ENCODE measurements around the gene RPS5.

DNA sequence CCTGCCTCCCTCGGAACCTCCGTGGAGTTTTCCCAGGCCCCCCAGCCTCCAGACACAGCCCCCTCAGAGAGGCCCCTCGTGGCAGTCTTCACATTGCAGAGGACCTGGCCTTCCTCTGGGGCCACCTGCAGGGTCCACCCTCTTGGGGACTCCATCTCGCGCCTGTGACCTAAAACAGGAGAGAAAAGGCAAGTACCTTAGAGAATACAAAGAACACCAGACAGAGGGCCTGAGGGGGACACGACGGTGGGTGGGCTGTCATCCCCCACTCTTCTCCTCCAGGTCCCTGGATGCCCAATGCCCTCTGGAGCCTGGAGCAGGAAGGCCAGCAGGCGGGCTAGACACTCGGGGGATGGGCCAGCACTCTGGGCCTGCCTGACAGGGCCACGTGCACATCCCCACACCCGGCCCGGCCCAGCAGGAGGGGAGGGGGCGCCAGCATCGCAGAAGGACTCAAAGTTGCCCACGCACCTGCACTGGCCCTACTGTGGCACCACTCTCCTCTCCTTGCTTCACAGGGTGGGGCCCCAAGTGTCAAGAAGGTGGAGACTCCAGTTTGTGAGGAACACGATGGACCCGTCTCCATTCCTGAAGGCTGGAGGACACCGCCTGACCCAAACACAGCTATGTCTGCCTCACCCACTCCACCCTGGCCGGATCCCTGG lies 29.5 kb upstream of the RPS5 start:
- TF ChIP-seq, protein P1, sequence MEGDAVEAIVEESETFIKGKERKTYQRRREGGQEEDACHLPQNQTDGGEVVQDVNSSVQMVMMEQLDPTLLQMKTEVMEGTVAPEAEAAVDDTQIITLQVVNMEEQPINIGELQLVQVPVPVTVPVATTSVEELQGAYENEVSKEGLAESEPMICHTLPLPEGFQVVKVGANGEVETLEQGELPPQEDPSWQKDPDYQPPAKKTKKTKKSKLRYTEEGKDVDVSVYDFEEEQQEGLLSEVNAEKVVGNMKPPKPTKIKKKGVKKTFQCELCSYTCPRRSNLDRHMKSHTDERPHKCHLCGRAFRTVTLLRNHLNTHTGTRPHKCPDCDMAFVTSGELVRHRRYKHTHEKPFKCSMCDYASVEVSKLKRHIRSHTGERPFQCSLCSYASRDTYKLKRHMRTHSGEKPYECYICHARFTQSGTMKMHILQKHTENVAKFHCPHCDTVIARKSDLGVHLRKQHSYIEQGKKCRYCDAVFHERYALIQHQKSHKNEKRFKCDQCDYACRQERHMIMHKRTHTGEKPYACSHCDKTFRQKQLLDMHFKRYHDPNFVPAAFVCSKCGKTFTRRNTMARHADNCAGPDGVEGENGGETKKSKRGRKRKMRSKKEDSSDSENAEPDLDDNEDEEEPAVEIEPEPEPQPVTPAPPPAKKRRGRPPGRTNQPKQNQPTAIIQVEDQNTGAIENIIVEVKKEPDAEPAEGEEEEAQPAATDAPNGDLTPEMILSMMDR (conservative IDR thresholded peaks at IDR 0.05 in 1 of 2, IDR thresholded peaks at IDR 0.05 in 1 of 2; ENCODE audit: low read depth in 1 of 2, low read length in 2 of 2): no peak
- TF ChIP-seq EZH2 (IDR thresholded peaks at IDR 0.05; ENCODE audit: low read length, missing control alignments): no peak

All from fibroblast of lung (primary cell).